Peyer's patch (tissue), 4 donors: ENCODE data around the gene STON2. TPM values are rescaled to one million over a fixed set of nuclear protein-coding genes. Genes with fewer than 3 reads are reported as not detected.

Source experiments
- DNase-seq, 3 donors: peaks; one replicate each; pipeline ENCODE4 v3.0.0-alpha.2; 2017 to 2019
- H3K27ac ChIP-seq, 4 donors: fragments of 200-600 bp; sonication (generic); one replicate each; pipeline ENCODE4 v1.5.1; 2016 to 2019
- H3K27me3 ChIP-seq, 2 donors: fragments of 200-600 bp; sonication (generic); one replicate each; pipeline ENCODE4 v1.5.1; 2019
- H3K36me3 ChIP-seq, 3 donors: fragments of 200-600 bp; sonication (generic); one replicate each; pipeline ENCODE4 v1.5.1; 2016 to 2019
- H3K4me1 ChIP-seq, 4 donors: fragments of 200-600 bp; sonication (generic); one replicate each; pipeline ENCODE4 v1.5.1; 2016 to 2019
- H3K4me3 ChIP-seq, 4 donors: fragments of 200-600 bp; sonication (generic); 1 replicate in 3 of 4; 2 replicates in 1 of 4; pipeline ENCODE4 v1.5.1; 2016 to 2019; ENCODE audit warnings: mild to moderate bottlenecking in 1 of 4
- H3K9me3 ChIP-seq, 4 donors: fragments of 200-600 bp; sonication (generic); one replicate each; pipeline ENCODE4 v1.5.1; 2016 to 2019; ENCODE audit warnings: mild to moderate bottlenecking in 1 of 4
- CTCF ChIP-seq, 6 experiments: fragments of 450-650 bp in 4 of 6; fragments of 200-600 bp in 2 of 6; sonication (generic) in 1 of 6; IDR thresholded peaks; one replicate each; pipeline ENCODE4 v1.5.1; 2017 to 2019; ENCODE audit warnings: antibody characterized with exemption in 6 of 6, mild to moderate bottlenecking in 3 of 6, moderate library complexity in 1 of 6
- POLR2A ChIP-seq, 2 donors: fragments of 450-650 bp; IDR thresholded peaks; one replicate each; pipeline ENCODE4 v1.5.1; 2017; ENCODE audit warnings: antibody characterized with exemption in 2 of 2, mild to moderate bottlenecking in 2 of 2, moderate library complexity in 2 of 2
- total RNA-seq, 4 donors: library from RNA; depleted of rRNA; stranded (reverse); fragments of >200 nt; gene quantifications; one replicate each; pipeline ENCODE4 v1.1.0, GENCODE V29; 2016

The STON2 gene
- total RNA-seq, 4 donors from 2014 or later, result 6.3 to 25.3 (median 13.9) TPM

- Histone ChIP-seq H3K27ac (no peak overlapping the region), H3K36me3 (no peaks in the 10 kb centered on the region), H3K4me1 (no peaks in the 10 kb centered on the region), H3K4me3 (no peak overlapping the region), H3K9me3 (no peaks in the 10 kb centered on the region), H3K27me3 (no peaks in the 10 kb centered on the region)
- DNase-seq, result no peak
- TF ChIP-seq POLR2A (IDR thresholded peaks at IDR 0.05), result no peak
- no peak for TF ChIP-seq CTCF (IDR thresholded peaks at IDR 0.05)
Measured at GRCh38 chr14:81313775-81314429, 86.2 kb downstream of the STON2 start.

GRCh38 chr14:81313200-81313599, 86.9 kb downstream of the STON2 start:
- Histone ChIP-seq H3K36me3 (no peaks in the 10 kb centered on the region), H3K27me3 (no peaks in the 10 kb centered on the region), H3K4me1 (no peaks in the 10 kb centered on the region), H3K27ac (no peak overlapping the region), H3K4me3 (no peak overlapping the region), H3K9me3 (no peaks in the 10 kb centered on the region)
- no peak for DNase-seq
- TF ChIP-seq POLR2A (IDR thresholded peaks at IDR 0.05), result no peak
- TF ChIP-seq CTCF (IDR thresholded peaks at IDR 0.05), result no peak

GRCh38 chr14:81312289-81312876, 87.7 kb downstream of the STON2 start:
- H3K27me3 ChIP-seq, result no peaks in the 10 kb centered on the region
- H3K4me3 ChIP-seq, result no peak overlapping the region
- no peaks in the 10 kb centered on the region for H3K9me3 ChIP-seq
- no peaks in the 10 kb centered on the region for H3K4me1 ChIP-seq
- H3K36me3 ChIP-seq, result no peaks in the 10 kb centered on the region
- no peak overlapping the region for H3K27ac ChIP-seq
- DNase-seq, result no peak
- no peak for TF ChIP-seq POLR2A (IDR thresholded peaks at IDR 0.05)
- TF ChIP-seq CTCF (IDR thresholded peaks at IDR 0.05), result no peak

GRCh38 chr14:81311778-81312177, 88.3 kb downstream of the STON2 start:
- no peak for DNase-seq
- Histone ChIP-seq H3K27me3 (no peaks in the 10 kb centered on the region), H3K27ac (no peak overlapping the region), H3K4me3 (no peak overlapping the region), H3K4me1 (no peaks in the 10 kb centered on the region), H3K36me3 (no peaks in the 10 kb centered on the region), H3K9me3 (no peaks in the 10 kb centered on the region)
- TF ChIP-seq CTCF (IDR thresholded peaks at IDR 0.05) (no peak), POLR2A (IDR thresholded peaks at IDR 0.05) (no peak)

GRCh38 chr14:81311141-81311540, 89.0 kb downstream of the STON2 start:
- DNase-seq, result no peak
- no peak overlapping the region for H3K27ac ChIP-seq
- no peak overlapping the region for H3K4me3 ChIP-seq
- no peaks in the 10 kb centered on the region for H3K27me3 ChIP-seq
- no peaks in the 10 kb centered on the region for H3K36me3 ChIP-seq
- H3K4me1 ChIP-seq, result no peaks in the 10 kb centered on the region
- no peaks in the 10 kb centered on the region for H3K9me3 ChIP-seq
- TF ChIP-seq CTCF (IDR thresholded peaks at IDR 0.05) (no peak), POLR2A (IDR thresholded peaks at IDR 0.05) (no peak)
